Putamen (tissue), 1 donor: ENCODE results near the gene ZNF597.

Source experiments
- DNase-seq: peaks from one replicate; pipeline ENCODE4 v3.0.0-alpha.2; 2016; ENCODE audit warnings: low spot score

ZNF597 gene

GRCh38 chr16:3443108-3444031 lies at the start of gene ZNF597, which contains the start of gene NAA60:
Gene ZNF597, minus strand, starts transcription at chr16:3443504. Its CDS starts 351 bp downstream, at chr16:3443153.
Gene NAA60, plus strand, starts transcription at chr16:3443680. Its CDS starts 32,548 bp downstream, at chr16:3476228.
- peak; percentile 89 for DNase-seq

- DNase-seq, result no peak
Measured at GRCh38 chr16:3492356-3492755, 49.1 kb upstream of the ZNF597 start.

- no peak for DNase-seq
Measured at GRCh38 chr16:3490911-3491629, 47.8 kb upstream of the ZNF597 start.

- no peak for DNase-seq
Measured at GRCh38 chr16:3488801-3489200, 45.5 kb upstream of the ZNF597 start.

GRCh38 chr16:3487521-3488410 lies 44.5 kb upstream of the ZNF597 start:
- no peak for DNase-seq

- no peak for DNase-seq
Measured at GRCh38 chr16:3486506-3487215, 43.4 kb upstream of the ZNF597 start.

- no peak for DNase-seq
Measured at GRCh38 chr16:3485821-3486505, 42.7 kb upstream of the ZNF597 start.

GRCh38 chr16:3485097-3485745 lies 41.9 kb upstream of the ZNF597 start:
- DNase-seq, result no peak

GRCh38 chr16:3484318-3485096 lies 41.2 kb upstream of the ZNF597 start:
- DNase-seq, result no peak

GRCh38 chr16:3482659-3483241 lies 39.4 kb upstream of the ZNF597 start:
- no peak for DNase-seq

GRCh38 chr16:3481696-3482658 lies 38.7 kb upstream of the ZNF597 start:
- no peak for DNase-seq

- DNase-seq, result no peak
Measured at GRCh38 chr16:3480901-3481695, 37.8 kb upstream of the ZNF597 start.

GRCh38 chr16:3479654-3480216 lies 36.4 kb upstream of the ZNF597 start:
- DNase-seq, result no peak

- no peak for DNase-seq
Measured at GRCh38 chr16:3478242-3478925, 35.1 kb upstream of the ZNF597 start.

GRCh38 chr16:3476409-3476808 lies 33.1 kb upstream of the ZNF597 start:
- DNase-seq, result no peak
